H1 (cell line): ENCODE results near the gene ADGB. TPM values are rescaled to one million over a fixed set of nuclear protein-coding genes. Genes with fewer than 3 reads are reported as not detected.

Experiments
- CTCF ChIA-PET: fragments of 300-600 bp; sonication (Branson Sonifier 250); formaldehyde crosslinking; loops from one replicate; lab custom pipeline; 2021; ENCODE audit not compliant: partially characterized antibody; lab: Charles Lee
- POLR2A ChIA-PET: fragments of 300-600 bp; sonication (Branson Sonifier 250); formaldehyde crosslinking; loops from one replicate; lab custom pipeline; 2021; ENCODE audit warnings: inconsistent platforms; ENCODE audit not compliant: partially characterized antibody; lab: Charles Lee
- DNase-seq, 2 experiments: peaks; one replicate each; pipeline versions ENCODE4 v3.0.0 to v3.0.0-alpha.2; 2010 to 2022; ENCODE audit warnings: low spot score in 2 of 2, low read depth in 1 of 2, mixed read lengths in 1 of 2
- FAIRE-seq: peaks from 2 replicates; lab custom pipeline; 2011; peaks lifted over from hg19 to GRCh38; lab: Jason Lieb, UNC
- H2AFZ ChIP-seq: 2 replicates; pipeline ENCODE4 v1.8.1; 2012; ENCODE audit warnings: low read length, inconsistent platforms
- H2AK5ac ChIP-seq: 2 replicates; pipeline ENCODE4 v1.6.1; 2013; ENCODE audit warnings: low read depth, low read length
- H2BK120ac ChIP-seq: replicated peaks from 2 replicates; pipeline ENCODE3; 2013; ENCODE audit warnings: low read depth, low read length, inconsistent platforms
- H2BK12ac ChIP-seq: 2 replicates; pipeline ENCODE4 v1.6.1; 2013; ENCODE audit warnings: low read depth, low read length
- H2BK15ac ChIP-seq: 2 replicates; pipeline ENCODE4 v1.6.1; 2013; ENCODE audit warnings: low read length
- H2BK20ac ChIP-seq: 2 replicates; pipeline ENCODE4 v1.6.1; 2013; ENCODE audit warnings: low read length
- H2BK5ac ChIP-seq: 2 replicates; pipeline ENCODE4 v1.6.1; 2013; ENCODE audit warnings: low read depth, low read length
- H3K14ac ChIP-seq: 2 replicates; pipeline ENCODE4 v1.6.1; 2013; ENCODE audit warnings: inconsistent platforms; ENCODE audit not compliant: insufficient read length
- H3K18ac ChIP-seq: 2 replicates; pipeline ENCODE4 v1.6.1; 2013; ENCODE audit warnings: low read length; ENCODE audit errors: extremely low read depth
- H3K23ac ChIP-seq: 2 replicates; pipeline ENCODE4 v1.6.1; 2013; ENCODE audit warnings: inconsistent platforms; ENCODE audit not compliant: insufficient read length
- H3K23me2 ChIP-seq: 2 replicates; pipeline ENCODE4 v1.6.1; 2013; ENCODE audit warnings: low read depth, low read length
- H3K27ac ChIP-seq: 2 replicates; pipeline ENCODE4 v1.6.1; 2011; ENCODE audit warnings: low read depth, low read length, inconsistent platforms
- H3K27me3 ChIP-seq, 4 experiments: replicated peaks in 1 of 4; 1 replicate in 1 of 4; 2 replicates in 3 of 4; pipeline versions ENCODE4 v1.6.1 to v1.8.1; 2011 to 2013; ENCODE audit warnings: low read length in 3 of 4, mild to moderate bottlenecking in 3 of 4, inconsistent platforms in 2 of 4, mixed read lengths in 2 of 4, moderate library complexity in 1 of 4; ENCODE audit not compliant: control insufficient read depth in 3 of 4, insufficient read depth in 3 of 4; ENCODE audit errors: extremely low read depth in 1 of 4
- H3K36me3 ChIP-seq, 4 experiments: 2 replicates each; pipeline versions ENCODE4 v1.6.1 to v1.8.1; 2011 to 2013; ENCODE audit warnings: mild to moderate bottlenecking in 4 of 4, low read length in 3 of 4, moderate library complexity in 2 of 4, control low read depth in 1 of 4, inconsistent platforms in 1 of 4; ENCODE audit not compliant: insufficient read depth in 4 of 4, control insufficient read depth in 2 of 4
- H3K4ac ChIP-seq: replicated peaks from 2 replicates; pipeline ENCODE3; 2013; ENCODE audit warnings: low read length, low read depth, mixed read lengths, inconsistent platforms; ENCODE audit not compliant: insufficient read length
- H3K4me1 ChIP-seq, 4 experiments: replicated peaks in 1 of 4; 1 replicate in 1 of 4; 2 replicates in 3 of 4; pipeline versions ENCODE4 v1.6.1 to v1.8.1; 2011 to 2013; ENCODE audit warnings: low read length in 3 of 4, inconsistent platforms in 2 of 4, mixed read lengths in 1 of 4; ENCODE audit not compliant: insufficient read depth in 4 of 4, control insufficient read depth in 3 of 4
- H3K4me2 ChIP-seq, 2 experiments: 2 replicates each; pipeline versions ENCODE4 v1.6.1 to v1.8.1; 2011 to 2013; ENCODE audit warnings: low read depth in 2 of 2, low read length in 2 of 2, control low read depth in 1 of 2, inconsistent platforms in 1 of 2, mild to moderate bottlenecking in 1 of 2; ENCODE audit not compliant: insufficient read depth in 1 of 2
- H3K4me3 ChIP-seq, 4 experiments: fragments of 200-600, 300-600 bp in 1 of 4; sonication (generic), shearing (Covaris generic), sonication (Bioruptor Twin) in 1 of 4; 2 replicates each; pipeline versions ENCODE4 v1.5.1 to v1.8.1; 2011 to 2016; ENCODE audit warnings: low read length in 4 of 4, low read depth in 3 of 4, control low read depth in 2 of 4, inconsistent platforms in 2 of 4, mild to moderate bottlenecking in 2 of 4, mixed read lengths in 1 of 4, moderate library complexity in 1 of 4; ENCODE audit not compliant: insufficient read depth in 2 of 4; ENCODE audit errors: extremely low read depth in 1 of 4
- H3K56ac ChIP-seq: replicated peaks from 2 replicates; pipeline ENCODE3; 2013; ENCODE audit warnings: low read depth, mild to moderate bottlenecking, mixed read lengths, low read length, inconsistent platforms; ENCODE audit not compliant: insufficient read length
- H3K79me1 ChIP-seq: 2 replicates; pipeline ENCODE4 v1.6.1; 2013; ENCODE audit warnings: low read depth, low read length, control low read depth
- H3K79me2 ChIP-seq, 2 experiments: 2 replicates each; pipeline versions ENCODE4 v1.6.1 to v1.8.1; 2012 to 2013; ENCODE audit warnings: low read length in 2 of 2, mild to moderate bottlenecking in 2 of 2, inconsistent platforms in 1 of 2; ENCODE audit not compliant: insufficient read depth in 2 of 2, control insufficient read depth in 1 of 2
- H3K9ac ChIP-seq, 4 experiments: replicated peaks in 1 of 4; 1 replicate in 1 of 4; 2 replicates in 3 of 4; pipeline versions ENCODE4 v1.6.1 to v1.8.1; 2011 to 2013; ENCODE audit warnings: low read depth in 3 of 4, low read length in 3 of 4, control low read depth in 2 of 4, mild to moderate bottlenecking in 2 of 4, moderate library complexity in 2 of 4, inconsistent platforms in 1 of 4; ENCODE audit errors: extremely low read depth in 1 of 4
- H3K9me3 ChIP-seq, 2 experiments: 2 replicates each; pipeline versions ENCODE4 v1.6.1 to v1.8.1; 2012 to 2013; ENCODE audit warnings: mild to moderate bottlenecking in 2 of 2, moderate library complexity in 2 of 2, control low read depth in 1 of 2, inconsistent platforms in 1 of 2, low read depth in 1 of 2, low read length in 1 of 2, mixed read lengths in 1 of 2; ENCODE audit not compliant: insufficient read depth in 2 of 2
- H4K20me1 ChIP-seq, 2 experiments: replicated peaks in 1 of 2; 2 replicates each; pipeline versions ENCODE3 to v1.8.1; 2011 to 2013; ENCODE audit warnings: inconsistent platforms in 2 of 2, low read length in 2 of 2, mild to moderate bottlenecking in 1 of 2; ENCODE audit not compliant: insufficient read depth in 2 of 2, control insufficient read depth in 1 of 2
- H4K5ac ChIP-seq: 2 replicates; pipeline ENCODE4 v1.6.1; 2013; ENCODE audit warnings: low read length, low read depth, mixed read lengths, inconsistent platforms; ENCODE audit not compliant: insufficient read length
- H4K8ac ChIP-seq: 2 replicates; pipeline ENCODE4 v1.8.0; 2013; ENCODE audit warnings: mild to moderate bottlenecking, moderate library complexity, low read length, inconsistent platforms; ENCODE audit not compliant: insufficient read depth; ENCODE audit errors: extremely low read depth
- H4K91ac ChIP-seq: replicated peaks from 2 replicates; pipeline ENCODE3; 2013; ENCODE audit warnings: low read length, mixed read lengths, inconsistent platforms; ENCODE audit not compliant: insufficient read length
- BCL11A ChIP-seq, 2 experiments: IDR thresholded peaks; one replicate each; pipeline ENCODE4 v1.6.1; 2011; ENCODE audit warnings: low read depth in 2 of 2, low read length in 2 of 2, mild to moderate bottlenecking in 2 of 2
- CTBP2 ChIP-seq: IDR thresholded peaks from 2 replicates; pipeline ENCODE4 v1.7.0; 2011; ENCODE audit warnings: borderline replicate concordance, mild to moderate bottlenecking, moderate library complexity, mixed read lengths, low read length; ENCODE audit not compliant: insufficient read depth, insufficient read length
- EZH2 ChIP-seq: fragments of 200-600 bp; sonication (generic); IDR thresholded peaks from 2 replicates; pipeline ENCODE4 v1.7.1; 2012; ENCODE audit warnings: low read depth, mild to moderate bottlenecking, moderate library complexity, low read length, inconsistent platforms; ENCODE audit not compliant: severe bottlenecking
- GTF2F1 ChIP-seq: IDR thresholded peaks from 2 replicates; pipeline ENCODE4 v1.6.1; 2012; ENCODE audit warnings: low read depth, low read length, improper control_type of control experiment, borderline replicate concordance
- HDAC6 ChIP-seq: IDR thresholded peaks from one replicate; pipeline ENCODE4 v1.7.1; 2012; ENCODE audit warnings: low read depth, mild to moderate bottlenecking, inconsistent platforms, low read length, moderate library complexity
- KDM1A ChIP-seq: fragments of 200-600, 300-600 bp; sonication (generic); IDR thresholded peaks from 2 replicates; pipeline ENCODE4 v1.7.1; 2016; ENCODE audit warnings: mild to moderate bottlenecking, low read length, borderline replicate concordance
- RNF2 ChIP-seq: fragments of 200-900, 300-1000 bp; sonication (generic); IDR thresholded peaks from 2 replicates; pipeline ENCODE4 v1.7.1; 2016; ENCODE audit warnings: borderline replicate concordance, low read depth, mild to moderate bottlenecking, antibody characterized with exemption, low read length; ENCODE audit not compliant: poor library complexity, severe bottlenecking; ENCODE audit errors: missing control alignments
- SUZ12 ChIP-seq: fragments of 200-600 bp; sonication (generic); IDR thresholded peaks from 2 replicates; pipeline ENCODE4 v1.6.1; 2012; ENCODE audit warnings: mild to moderate bottlenecking, inconsistent platforms, low read length, moderate library complexity, mixed read lengths
- TCF12 ChIP-seq: IDR thresholded peaks from 2 replicates; pipeline ENCODE4 v1.6.1; 2011; ENCODE audit warnings: low read depth, mild to moderate bottlenecking, low read length
- WGBS, 2 experiments: shearing (Covaris generic) in 1 of 2; methylation state at CpG; one replicate each; pipeline versions ENCODE4 v1.1.6 to v1.1.7; 2013 to 2015; ENCODE audit warnings: low lambda C conversion rate in 2 of 2, mixed read lengths in 2 of 2, inconsistent platforms in 1 of 2, low coverage in 1 of 2, missing lambda C conversion rate in 1 of 2; ENCODE audit not compliant: insufficient replicate concordance in 2 of 2, insufficient coverage in 1 of 2, insufficient read length in 1 of 2; ENCODE audit errors: extremely low coverage in 1 of 2, missing lambda C conversion rate in 1 of 2; 5-methylcytosine and 5-hydroxymethylcytosine counted together
- polyA plus RNA-seq, 7 experiments: library from polyadenylated mRNA; depleted of rRNA in 3 of 7; stranded (reverse) in 5 of 7; unstranded in 2 of 7; fragments of >200 nt in 5 of 7; fragments of 200-250 nt in 2 of 7; gene quantifications; 1 replicate in 5 of 7; 2 replicates in 1 of 7; 4 replicates in 1 of 7; pipeline versions ENCODE4 v1.2.1 to v1.2.3, GENCODE V29; 2011 to 2013; ENCODE audit warnings: missing spikeins in 2 of 7, mixed read lengths in 2 of 7
- total RNA-seq: library from RNA; stranded (reverse); fragmentation: NEBNext Ultra II Directional; extraction: Animal tissue kit (Norgen Biotek cat#: 25700); gene quantifications from 2 replicates; pipeline ENCODE4 v1.2.1, GENCODE V29; 2021
- TF ChIP-seq, protein P1 (sequence below): IDR thresholded peaks from 2 replicates; pipeline ENCODE4 v1.6.1; 2012; ENCODE audit warnings: inconsistent platforms

ADGB gene
- total and polyA plus RNA-seq, 2 of the 8 experiments (the other 6 are each of a cell fraction or from before 2014, with no cell fraction given), result not detected

DNA sequence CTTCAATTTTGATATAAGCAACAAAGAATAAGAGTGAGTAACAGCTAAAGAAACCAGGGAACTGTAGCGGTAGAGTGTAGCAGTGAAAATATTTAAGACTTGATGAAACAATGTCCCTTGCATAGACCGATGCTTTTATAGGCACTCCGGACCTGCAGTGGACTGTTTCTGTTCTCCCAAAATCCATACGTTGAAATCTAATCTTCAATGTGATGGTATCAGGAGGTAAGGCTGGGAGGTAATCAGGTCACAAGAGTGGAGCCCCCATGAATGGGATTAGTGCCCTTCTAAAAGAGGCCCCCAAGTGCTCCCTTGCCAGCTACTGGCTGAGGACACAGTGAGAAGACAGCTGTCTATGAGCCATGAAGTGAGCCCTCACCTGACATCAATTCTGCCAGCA lies 260.4 kb downstream of the ADGB start:
- Histone ChIP-seq H3K4me1 (peaks cover 0 to 2% (median 0%) of the 10 kb centered on the region in 4 experiments; a peak in 1 of 7 replicates), H3K4ac (no peak overlapping the region), H3K23ac (no peak overlapping the region), H3K9me3 (no peaks in the 10 kb centered on the region), H3K9ac (no peak overlapping the region), H3K23me2 (no peaks in the 10 kb centered on the region; the same call in 1 of the 2 replicates), H3K14ac (no peak overlapping the region), H2BK120ac (no peak overlapping the region), H2BK12ac (no peak overlapping the region), H4K91ac (no peak overlapping the region), H2AFZ (no peak overlapping the region), H3K4me3 (no peak overlapping the region), H3K79me1 (no peaks in the 10 kb centered on the region), H2BK15ac (no peak overlapping the region), H3K4me2 (no peak overlapping the region), H4K5ac (no peak overlapping the region), H3K18ac (no peak overlapping the region), H4K20me1 (no peaks in the 10 kb centered on the region), H3K79me2 (no peaks in the 10 kb centered on the region), H4K8ac (no peak overlapping the region), H3K36me3 (no peaks in the 10 kb centered on the region), H3K56ac (no peak overlapping the region), H3K27ac (no peak overlapping the region), H3K27me3 (no peaks in the 10 kb centered on the region), H2BK5ac (no peak overlapping the region), H2AK5ac (no peak overlapping the region), H2BK20ac (no peak overlapping the region)
- WGBS, 2 experiments, result 93% methylated on average over 4 of the region's 4 CpGs; no CpG with 5 or more reads in 1 of the 2 experiments
- CTCF ChIA-PET, result interaction anchor here (1.4 kb wide), 1 partner anchor 424 kb away, joined by 3 read pairs; no protein-coding TSS in a partner anchor
- FAIRE-seq (no peak), DNase-seq (no peak)
- POLR2A ChIA-PET, result no interaction called here
- TF ChIP-seq TCF12, result no peak
- TF ChIP-seq GTF2F1, result no peak
- no peak for TF ChIP-seq RNF2
- no peak for TF ChIP-seq CTBP2
- TF ChIP-seq EZH2, result no peak
- no peak for TF ChIP-seq HDAC6
- TF ChIP-seq SUZ12, result no peak
- no peak for TF ChIP-seq KDM1A
- TF ChIP-seq, protein P1, sequence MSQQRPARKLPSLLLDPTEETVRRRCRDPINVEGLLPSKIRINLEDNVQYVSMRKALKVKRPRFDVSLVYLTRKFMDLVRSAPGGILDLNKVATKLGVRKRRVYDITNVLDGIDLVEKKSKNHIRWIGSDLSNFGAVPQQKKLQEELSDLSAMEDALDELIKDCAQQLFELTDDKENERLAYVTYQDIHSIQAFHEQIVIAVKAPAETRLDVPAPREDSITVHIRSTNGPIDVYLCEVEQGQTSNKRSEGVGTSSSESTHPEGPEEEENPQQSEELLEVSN, result no peak
- TF ChIP-seq BCL11A (IDR thresholded peaks at IDR 0.05; ENCODE audit: low read depth in 2 of 2, low read length in 2 of 2), result no peak
